Osteocyte (in vitro differentiated cells): ENCODE results near the gene SCNN1A. TPM values are rescaled to one million over a fixed set of nuclear protein-coding genes. Genes with fewer than 3 reads are reported as not detected.

Experiments
- DNase-seq: peaks from one replicate; pipeline ENCODE4 v3.0.0; 2021; ENCODE audit warnings: mixed read lengths; ENCODE audit not compliant: unreplicated experiment; ENCODE audit errors: extremely low spot score
- H3K27ac Mint-ChIP-seq: one replicate; pipeline ENCODE4 v1.8.0; 2021; ENCODE audit warnings: mild to moderate bottlenecking, mixed read lengths; ENCODE audit not compliant: unreplicated experiment
- H3K27me3 Mint-ChIP-seq: one replicate; pipeline ENCODE4 v1.8.0; 2021; ENCODE audit warnings: mixed read lengths; ENCODE audit not compliant: unreplicated experiment
- H3K36me3 Mint-ChIP-seq: one replicate; pipeline ENCODE4 v1.8.0; 2021; ENCODE audit warnings: mixed read lengths; ENCODE audit not compliant: unreplicated experiment
- H3K4me1 Mint-ChIP-seq: one replicate; pipeline ENCODE4 v1.8.0; 2021; ENCODE audit warnings: mixed read lengths; ENCODE audit not compliant: unreplicated experiment
- H3K4me3 Mint-ChIP-seq: one replicate; pipeline ENCODE4 v1.8.0; 2021; ENCODE audit warnings: mild to moderate bottlenecking, moderate library complexity, mixed read lengths; ENCODE audit not compliant: unreplicated experiment
- H3K9me3 Mint-ChIP-seq: one replicate; pipeline ENCODE4 v1.8.0; 2021; ENCODE audit warnings: mixed read lengths; ENCODE audit not compliant: unreplicated experiment
- CTCF ChIP-seq: fragments of 200-600 bp; sonication (generic); IDR thresholded peaks from 2 replicates; pipeline ENCODE4 v1.5.0; 2021; ENCODE audit warnings: antibody characterized with exemption, mild to moderate bottlenecking, moderate library complexity
- total RNA-seq: library from RNA; stranded (reverse); gene quantifications from 2 replicates; pipeline ENCODE4 v1.2.1, GENCODE V29; 2021

SCNN1A gene
- total RNA-seq, 1 donor from 2014 or later = 2.5 TPM

DNA sequence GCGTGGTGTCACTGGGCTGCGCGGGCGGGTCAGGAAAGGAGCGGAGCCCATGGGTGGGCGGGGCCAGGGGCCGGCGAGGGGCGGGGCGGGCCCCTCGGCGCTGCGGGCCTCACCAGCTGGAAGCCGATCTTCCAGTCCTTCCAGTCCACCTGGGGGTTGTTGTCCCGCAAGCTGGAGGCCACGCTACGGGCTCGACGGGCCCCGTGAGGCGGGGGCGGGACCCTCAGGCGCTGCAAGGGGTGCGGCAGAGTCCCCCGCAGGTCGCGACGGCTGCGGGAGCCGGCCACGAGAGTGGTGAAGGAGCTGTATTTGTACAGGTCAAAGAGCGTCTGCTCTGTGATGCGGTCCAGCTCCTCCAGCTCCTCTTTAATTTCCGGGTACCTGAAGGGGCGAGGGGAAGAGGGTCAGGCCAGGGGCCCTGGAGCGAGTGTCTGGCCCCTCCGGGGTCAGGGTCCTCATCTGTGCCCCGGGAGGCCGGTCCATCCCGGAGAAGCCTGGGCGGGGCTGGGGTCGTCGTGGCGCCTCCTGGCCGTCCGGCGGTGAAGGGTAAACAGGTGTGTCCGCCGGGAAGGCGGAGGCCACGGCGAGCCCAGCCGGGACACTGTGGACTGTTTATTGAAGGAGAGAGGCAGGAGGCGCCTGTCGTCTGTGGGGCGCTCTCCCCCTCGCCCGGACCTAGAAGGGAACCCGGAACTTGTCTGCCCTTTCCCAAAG is 11.9 kb downstream of the SCNN1A start:
- no peak overlapping the region for H3K4me3 Mint-ChIP-seq
- peaks cover 35% of the 10 kb centered on the region for H3K4me1 Mint-ChIP-seq
- no peaks in the 10 kb centered on the region for H3K9me3 Mint-ChIP-seq
- DNase-seq = no peak
- no peak for TF ChIP-seq CTCF
- no peaks in the 10 kb centered on the region for H3K27me3 Mint-ChIP-seq
- H3K27ac Mint-ChIP-seq = no peak overlapping the region
- no peaks in the 10 kb centered on the region for H3K36me3 Mint-ChIP-seq

- TF ChIP-seq CTCF = no peak
- H3K27ac Mint-ChIP-seq = no peak overlapping the region
- H3K36me3 Mint-ChIP-seq = no peaks in the 10 kb centered on the region
- H3K4me3 Mint-ChIP-seq = no peak overlapping the region
- no peaks in the 10 kb centered on the region for H3K27me3 Mint-ChIP-seq
- no peak for DNase-seq
- H3K4me1 Mint-ChIP-seq = peaks cover 40% of the 10 kb centered on the region
- H3K9me3 Mint-ChIP-seq = no peaks in the 10 kb centered on the region
These were observed 12.4 kb downstream of the SCNN1A start for GRCh38 chr12:6363010-6363329.

DNA sequence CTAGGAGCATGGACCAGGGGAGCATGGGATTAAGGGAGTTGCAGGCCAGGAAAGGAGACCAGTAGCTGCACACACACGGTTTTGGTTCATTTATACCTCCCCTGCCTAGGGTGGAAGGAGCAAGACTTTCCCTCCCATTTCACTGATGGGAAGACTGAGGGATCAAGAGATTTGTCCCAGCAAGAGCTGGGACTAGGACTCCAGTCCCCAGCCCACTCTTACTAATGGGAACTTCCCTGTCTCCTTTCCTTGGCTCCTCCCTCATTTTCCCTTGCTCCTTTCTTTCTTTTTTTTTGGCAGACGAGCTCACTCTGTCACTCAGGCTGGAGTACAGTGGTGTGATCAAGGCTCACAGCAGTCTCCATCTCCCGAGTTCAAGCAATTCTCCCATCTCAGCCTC is 13.0 kb downstream of the SCNN1A start:
- Mint-ChIP-seq H3K4me1 (peaks cover 41% of the 10 kb centered on the region), H3K27me3 (no peaks in the 10 kb centered on the region), H3K36me3 (no peaks in the 10 kb centered on the region), H3K27ac (peak overlapping the region; percentile 90), H3K4me3 (no peak overlapping the region), H3K9me3 (no peaks in the 10 kb centered on the region)
- DNase-seq = no peak
- no peak for TF ChIP-seq CTCF

DNA sequence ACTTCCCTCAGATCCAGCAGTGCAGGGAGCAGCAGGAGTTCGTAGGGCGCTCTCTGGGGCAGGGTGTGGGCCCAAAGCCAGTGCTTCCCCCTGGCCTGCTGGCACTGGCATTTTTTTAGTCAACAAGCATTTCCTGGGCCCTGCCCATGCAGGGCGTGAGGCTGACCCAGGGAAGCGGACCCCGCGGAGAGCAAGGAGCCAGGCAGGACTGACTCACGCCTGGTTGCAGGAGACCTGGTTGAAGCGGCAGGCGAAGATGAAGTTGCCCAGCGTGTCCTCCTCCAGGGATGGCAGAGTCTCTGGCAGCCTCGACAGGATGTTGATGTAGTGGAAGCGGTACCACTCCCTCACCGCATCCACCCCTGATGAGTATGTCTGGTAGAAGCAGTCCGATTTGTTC is 13.5 kb downstream of the SCNN1A start:
- no peaks in the 10 kb centered on the region for H3K9me3 Mint-ChIP-seq
- no peaks in the 10 kb centered on the region for H3K36me3 Mint-ChIP-seq
- DNase-seq = no peak
- H3K27ac Mint-ChIP-seq = peak overlapping the region; percentile 90
- H3K4me1 Mint-ChIP-seq = peaks cover 44% of the 10 kb centered on the region
- no peak for TF ChIP-seq CTCF
- no peaks in the 10 kb centered on the region for H3K27me3 Mint-ChIP-seq
- peak overlapping the region; percentile 55 for H3K4me3 Mint-ChIP-seq

GRCh38 chr12:6360578-6361490 is 14.5 kb downstream of the SCNN1A start:
- Mint-ChIP-seq H3K4me3 (no peak overlapping the region), H3K27ac (peak overlapping the region; percentile 90), H3K4me1 (peaks cover 44% of the 10 kb centered on the region), H3K9me3 (no peaks in the 10 kb centered on the region), H3K36me3 (no peaks in the 10 kb centered on the region), H3K27me3 (no peaks in the 10 kb centered on the region)
- DNase-seq = no peak
- TF ChIP-seq CTCF = no peak
